GM10266 (cell line): ENCODE measurements around the gene TMEM258.

ENCODE experiments used
- DNase-seq: peaks from one replicate; pipeline ENCODE4 v3.0.0; 2012; ENCODE audit errors: extremely low spot score
- CTCF ChIP-seq: IDR thresholded peaks from 2 replicates; pipeline ENCODE4 v1.5.1; 2012; ENCODE audit warnings: mild to moderate bottlenecking, low read depth; ENCODE audit not compliant: control insufficient read depth, insufficient read depth; ENCODE audit errors: missing control alignments

TMEM258 gene

DNA sequence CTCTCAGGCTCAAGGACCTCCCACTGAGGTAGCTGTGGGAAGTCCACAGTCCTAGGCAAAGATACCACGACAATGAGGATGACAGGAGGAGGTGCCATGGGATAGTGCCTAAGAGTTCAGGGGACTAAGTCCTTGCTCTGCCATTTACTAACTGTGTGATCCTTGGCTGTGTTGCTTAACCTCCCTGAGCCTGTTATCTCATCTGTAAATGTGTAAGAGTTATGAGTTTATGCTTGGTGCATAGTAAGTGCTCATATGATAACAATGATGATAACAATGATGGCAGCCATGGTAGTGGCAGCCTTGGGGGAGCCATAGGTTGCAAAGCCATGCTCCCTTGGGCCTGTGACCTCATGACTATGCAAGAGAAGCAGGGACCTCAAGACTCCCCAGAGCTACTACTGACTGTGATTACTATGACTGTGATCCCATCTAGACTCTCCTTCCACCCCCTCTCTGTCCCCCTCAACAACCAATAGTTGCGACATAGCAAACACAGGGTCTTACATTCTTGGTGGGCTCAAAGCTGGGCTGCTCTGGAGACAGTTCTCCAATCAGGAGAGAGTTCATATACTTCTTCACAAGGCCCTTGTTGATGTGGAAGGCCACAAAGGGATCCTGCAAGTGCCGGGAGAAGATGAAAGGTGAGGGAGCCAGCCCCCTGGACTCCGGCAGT lies 20.5 kb upstream of the TMEM258 start:
- no peak for TF ChIP-seq CTCF
- DNase-seq: no peak

GRCh38 chr11:61811831-61812230 lies 19.4 kb upstream of the TMEM258 start:
- TF ChIP-seq CTCF: no peak
- no peak for DNase-seq

GRCh38 chr11:61810671-61811175 lies 18.3 kb upstream of the TMEM258 start:
- no peak for DNase-seq
- no peak for TF ChIP-seq CTCF

DNA sequence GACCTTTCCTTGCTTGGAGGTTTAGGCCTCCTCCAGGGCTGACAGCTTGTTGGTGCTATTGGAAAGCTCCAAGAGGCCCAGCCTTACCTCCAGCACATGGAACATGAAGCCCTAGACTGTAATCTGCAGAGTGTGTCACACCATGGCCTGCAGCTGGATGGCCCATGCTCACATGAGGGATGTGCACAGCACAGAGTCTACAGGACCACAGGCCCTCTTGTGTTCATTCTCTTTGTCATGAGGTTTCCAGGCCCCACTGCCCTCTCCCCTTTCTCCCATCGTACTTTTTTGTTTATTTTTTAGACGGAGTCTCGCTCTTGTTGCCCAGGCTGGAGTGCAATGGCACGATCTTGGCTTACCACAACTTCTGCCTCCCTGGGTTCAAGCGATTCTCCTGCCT lies 14.4 kb upstream of the TMEM258 start:
- TF ChIP-seq CTCF: no peak

DNA sequence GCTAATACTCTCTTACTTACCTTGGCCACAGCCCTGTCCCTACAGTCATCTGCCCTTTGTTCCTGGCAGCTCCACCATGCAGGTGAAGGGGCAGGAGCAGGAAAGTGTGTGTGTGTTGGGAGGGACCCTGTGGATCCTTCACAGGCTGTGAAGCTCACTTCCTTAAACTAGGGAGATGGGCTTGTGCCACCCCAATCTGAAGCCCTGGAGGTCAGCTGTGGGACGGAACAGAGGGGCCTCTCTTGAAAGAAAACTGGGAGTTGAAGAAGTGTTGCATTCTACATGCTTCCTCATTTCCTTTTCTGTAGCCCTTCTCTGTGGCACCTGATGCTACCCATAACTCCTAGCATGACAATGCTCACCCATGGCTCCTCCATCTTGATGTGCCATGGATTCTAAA lies 12.7 kb upstream of the TMEM258 start:
- no peak for DNase-seq
- no peak for TF ChIP-seq CTCF

More for the DNA sequence above, 14.4 kb upstream of the TMEM258 start:
- DNase-seq: no peak

- no peak for TF ChIP-seq CTCF
- DNase-seq: no peak
Measured at GRCh38 chr11:61803889-61804647, 11.7 kb upstream of the TMEM258 start.

DNA sequence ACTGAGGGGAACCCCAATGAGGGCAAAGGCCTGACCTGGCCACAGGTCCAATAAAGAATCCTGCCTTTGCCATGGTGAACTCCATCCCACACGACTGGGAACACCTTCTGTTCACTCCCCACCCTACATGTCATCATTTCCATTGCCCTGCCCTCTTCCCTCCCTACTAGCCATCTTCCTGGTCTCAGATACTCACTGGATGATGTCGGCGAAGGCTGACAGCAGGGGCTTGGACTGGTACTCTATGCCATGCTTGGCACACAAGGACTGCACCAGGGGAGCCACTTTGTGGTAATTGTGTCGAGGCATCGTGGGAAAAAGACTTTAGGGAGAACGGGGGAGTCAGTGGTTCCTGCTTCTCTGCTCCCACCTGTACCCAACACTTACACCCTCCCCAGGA lies 10.2 kb upstream of the TMEM258 start:
- TF ChIP-seq CTCF: no peak
- DNase-seq: no peak
